Lung (tissue), 12 donors: ENCODE measurements around the gene AVEN. TPM values are rescaled to one million over a fixed set of nuclear protein-coding genes. Genes with fewer than 3 reads are reported as not detected.

Source experiments
- ATAC-seq: fragments of 200-7000 bp; cut with Tn5 transposase; one replicate; pipeline ENCODE4 v1.9.1; 2020; ENCODE audit warnings: moderate number of reproducible peaks; ENCODE audit not compliant: insufficient read depth, low FRiP score
- DNase-seq, 3 donors: peaks; one replicate each; pipeline ENCODE4 v3.0.0-alpha.2; 2013 to 2017
- H3K27ac ChIP-seq, 2 donors: one replicate each; pipeline ENCODE4 v1.5.1; 2013; ENCODE audit warnings: mild to moderate bottlenecking in 2 of 2, moderate library complexity in 2 of 2, control low read depth in 1 of 2, inconsistent platforms in 1 of 2, low read depth in 1 of 2, low read length in 1 of 2
- H3K27me3 ChIP-seq, 3 donors: one replicate each; pipeline ENCODE4 v1.5.1; 2013; ENCODE audit warnings: low read length in 2 of 3; ENCODE audit not compliant: control insufficient read depth in 3 of 3, insufficient read depth in 3 of 3
- H3K36me3 ChIP-seq, 4 donors: one replicate each; pipeline ENCODE4 v1.5.1; 2013; ENCODE audit warnings: low read length in 4 of 4, mild to moderate bottlenecking in 1 of 4, moderate library complexity in 1 of 4; ENCODE audit not compliant: control insufficient read depth in 4 of 4, insufficient read depth in 4 of 4
- H3K4me1 ChIP-seq, 5 donors: one replicate each; pipeline ENCODE4 v1.5.1; 2013; ENCODE audit warnings: low read length in 5 of 5, mild to moderate bottlenecking in 2 of 5, moderate library complexity in 1 of 5; ENCODE audit not compliant: control insufficient read depth in 5 of 5, insufficient read depth in 5 of 5
- H3K4me3 ChIP-seq: one replicate; pipeline ENCODE4 v1.5.1; 2013; ENCODE audit warnings: mild to moderate bottlenecking, control low read depth, moderate library complexity
- H3K9ac ChIP-seq, 2 donors: one replicate each; pipeline ENCODE4 v1.5.1; 2013; ENCODE audit warnings: low read length in 2 of 2, control low read depth in 1 of 2; ENCODE audit not compliant: insufficient read depth in 1 of 2
- H3K9me3 ChIP-seq, 4 donors: one replicate each; pipeline ENCODE4 v1.5.1; 2013; ENCODE audit warnings: low read length in 3 of 4, mild to moderate bottlenecking in 1 of 4, moderate library complexity in 1 of 4; ENCODE audit not compliant: control insufficient read depth in 4 of 4, insufficient read depth in 3 of 4
- CTCF ChIP-seq: IDR thresholded peaks from 2 replicates; pipeline ENCODE4 v1.5.1; 2012; ENCODE audit warnings: mild to moderate bottlenecking; ENCODE audit errors: control extremely low read depth, extremely low read depth
- WGBS, 2 donors: extraction: QIAGEN DNeasy Blood & Tissue Kit; methylation state at CpG; one replicate each; pipeline ENCODE4 v1.1.7; 2013; 5-methylcytosine and 5-hydroxymethylcytosine counted together
- polyA plus RNA-seq, 2 donors: library from polyadenylated mRNA; stranded (reverse); fragments of 200-250 nt; gene quantifications; one replicate each; pipeline ENCODE4 v1.2.1, GENCODE V29; 2013
- total RNA-seq, 2 donors: library from RNA; depleted of rRNA in 1 of 2; stranded (reverse); fragments of >200 nt in 1 of 2; gene quantifications; one replicate each; pipeline ENCODE4 v1.2.1, GENCODE V29; 2014 to 2021
- donor health status: control.
- donor health status: control.
- donor health status: Bipolar disorder and iron deficiency.
- donor health status: healthy.
- donor health status: DM: yes; HTN: yes; CAD: no.

AVEN gene
- total and polyA plus RNA-seq, 4 donors: 7.5 to 9.3 (median 8.9) TPM

GRCh38 chr15:34046471-34047145 lies 7.6 kb upstream of the AVEN start:
- Histone ChIP-seq H3K27ac (no peak overlapping the region), H3K4me3 (no peak overlapping the region), H3K27me3 (no peaks in the 10 kb centered on the region), H3K4me1 (no peaks in the 10 kb centered on the region), H3K9ac (no peak overlapping the region), H3K36me3 (no peaks in the 10 kb centered on the region), H3K9me3 (peaks cover 0 to 11% (median 1%) of the 10 kb centered on the region in 4 donors)
- DNase-seq (no peak), ATAC-seq (no peak)
- TF ChIP-seq CTCF: no peak
- 94 to 95% methylated on average over 15 to 16 of the region's 16 CpGs for WGBS, 2 donors

GRCh38 chr15:34043813-34044212 lies 4.8 kb upstream of the AVEN start:
- ATAC-seq: no peak
- H3K4me3 ChIP-seq: no peak overlapping the region
- no peak overlapping the region for H3K9ac ChIP-seq
- no peak overlapping the region for H3K27ac ChIP-seq
- WGBS, 2 donors: 79 to 92% methylated on average over 2 of the region's 2 CpGs
- no peak for TF ChIP-seq CTCF
- DNase-seq: no peak
- peaks cover 0 to 6% (median 0%) of the 10 kb centered on the region in 5 donors for H3K4me1 ChIP-seq
- no peaks in the 10 kb centered on the region for H3K27me3 ChIP-seq
- H3K9me3 ChIP-seq: peaks cover 0 to 2% (median 0%) of the 10 kb centered on the region in 4 donors
- H3K36me3 ChIP-seq: no peaks in the 10 kb centered on the region

- H3K27me3 ChIP-seq: no peaks in the 10 kb centered on the region
- no peaks in the 10 kb centered on the region for H3K9me3 ChIP-seq
- ATAC-seq: no peak
- no peak for DNase-seq
- no peak overlapping the region for H3K9ac ChIP-seq
- no peaks in the 10 kb centered on the region for H3K36me3 ChIP-seq
- peaks cover 0 to 6% (median 0%) of the 10 kb centered on the region in 5 donors for H3K4me1 ChIP-seq
- no peak overlapping the region for H3K4me3 ChIP-seq
- 79 to 88% methylated on average over 1 of the region's 1 CpG for WGBS, 2 donors
- no peak overlapping the region for H3K27ac ChIP-seq
- no peak for TF ChIP-seq CTCF
These were observed 4.4 kb upstream of the AVEN start for GRCh38 chr15:34043391-34043790.

GRCh38 chr15:34039790-34040113 lies 748 bp upstream of the AVEN start:
- ATAC-seq: no peak
- H3K27ac ChIP-seq: no peak overlapping the region
- peak in 1 of 3 donors; percentile 15 for DNase-seq
- H3K9ac ChIP-seq: peak overlapping the region in 1 of 2 donors; percentile 2
- H3K36me3 ChIP-seq: no peaks in the 10 kb centered on the region
- no peak overlapping the region for H3K4me3 ChIP-seq
- peaks cover 0 to 21% (median 5%) of the 10 kb centered on the region in 5 donors for H3K4me1 ChIP-seq
- 30 to 47% methylated on average over 1 of the region's 1 CpG for WGBS, 2 donors
- no peaks in the 10 kb centered on the region for H3K9me3 ChIP-seq
- no peak for TF ChIP-seq CTCF
- no peaks in the 10 kb centered on the region for H3K27me3 ChIP-seq
